GM19372 (cell line): ENCODE data around the gene SNAP25.

Experiments used
- ATAC-seq: cut with Tn5 transposase; IDR thresholded peaks from one replicate; pipeline ENCODE4 v1.9.1; 2021; ENCODE audit warnings: mild to moderate bottlenecking, low read depth, moderate library complexity; ENCODE audit not compliant: unreplicated experiment

Gene SNAP25

DNA sequence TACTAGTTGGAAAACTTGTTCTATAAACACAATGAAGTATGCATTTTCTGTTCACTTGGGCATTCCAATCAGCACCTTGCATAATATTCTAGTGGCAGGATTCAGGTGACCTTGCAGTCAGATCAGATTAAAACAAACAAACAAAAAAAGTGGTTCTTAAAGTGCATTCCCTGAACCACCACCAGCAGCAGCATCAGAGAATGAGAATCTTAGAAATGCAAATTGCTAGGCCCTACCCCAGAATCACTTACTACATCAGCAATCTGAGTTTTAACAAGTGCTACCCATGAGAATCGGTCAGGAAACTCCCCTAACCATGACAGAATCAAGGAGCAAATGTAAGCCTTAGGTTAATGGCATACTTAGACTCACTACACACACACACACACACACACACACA is 41.7 kb downstream of the SNAP25 start:
- no peak for ATAC-seq

DNA sequence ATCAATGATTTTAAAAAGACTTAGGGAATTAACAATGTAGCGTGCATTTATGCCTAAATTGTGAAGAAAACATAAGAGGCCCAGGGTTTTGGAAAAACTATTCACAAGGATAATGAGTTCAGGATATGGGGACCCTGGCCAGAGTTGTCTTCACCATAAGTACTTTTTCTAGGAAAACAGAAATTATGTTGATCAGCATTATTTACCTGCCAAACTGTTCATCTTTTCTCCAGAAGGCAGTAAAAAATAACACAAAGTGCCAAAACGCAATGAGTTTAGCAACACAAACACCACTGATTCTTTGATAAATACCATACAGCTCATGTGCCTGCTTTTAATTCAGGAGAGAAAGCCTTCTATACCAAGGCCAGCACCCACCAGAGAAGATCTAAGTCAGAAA is 43.1 kb downstream of the SNAP25 start:
- ATAC-seq, result no peak

DNA sequence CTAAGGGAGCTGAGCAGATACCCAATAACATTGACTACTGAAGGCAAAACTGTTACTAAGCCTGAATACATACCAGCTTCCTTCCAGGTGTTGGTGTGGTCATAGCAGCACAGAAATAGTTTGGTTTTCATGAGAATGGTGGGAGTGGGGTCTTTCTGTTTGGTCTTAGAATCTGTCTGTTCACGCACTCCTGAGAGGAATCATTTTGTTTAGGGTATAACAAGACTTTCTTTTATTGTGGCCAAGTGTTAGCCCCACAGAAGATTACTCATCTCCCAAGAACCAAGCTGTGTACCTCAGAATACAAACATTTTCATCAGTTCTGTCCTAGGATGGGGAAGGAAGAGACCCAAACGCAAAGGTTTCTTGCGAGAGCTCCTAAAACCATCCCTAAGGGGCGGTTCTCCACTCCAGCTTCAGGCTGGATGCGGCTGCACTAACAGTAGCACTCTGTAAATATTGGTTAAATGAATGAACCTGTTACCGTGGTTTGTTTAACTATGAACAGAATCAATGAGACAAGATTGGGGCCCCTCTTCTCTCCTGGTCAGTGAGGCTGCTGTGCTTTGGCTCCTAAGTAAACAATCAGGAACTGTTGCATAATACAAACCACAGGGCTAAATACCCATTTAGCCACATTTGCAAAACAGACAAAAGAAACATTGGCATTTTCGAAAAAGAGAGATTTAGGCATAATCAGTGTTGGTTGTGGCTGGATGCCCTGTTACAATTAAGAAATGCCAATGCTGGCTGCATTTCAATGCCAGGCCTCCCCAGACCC is 44.9 kb downstream of the SNAP25 start:
- no peak for ATAC-seq

DNA sequence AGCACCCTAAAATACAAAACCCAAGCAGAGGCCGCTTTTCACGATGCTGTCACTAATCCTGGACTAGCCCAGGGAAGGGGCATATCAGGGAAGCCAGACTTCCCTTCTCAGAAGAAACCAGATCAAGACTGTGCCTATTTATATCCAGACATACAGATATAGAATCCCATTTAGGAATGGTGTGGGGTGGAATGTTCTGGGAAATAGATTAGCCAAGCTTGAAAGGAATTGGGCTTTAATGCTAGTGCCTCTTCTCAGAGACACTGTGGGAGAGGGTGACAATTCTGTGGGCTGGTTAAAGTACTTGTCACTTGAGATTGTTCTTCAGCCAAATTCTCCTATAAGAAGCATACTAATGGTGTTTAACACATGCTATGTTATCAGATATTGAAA is 45.5 kb downstream of the SNAP25 start:
- no peak for ATAC-seq

DNA sequence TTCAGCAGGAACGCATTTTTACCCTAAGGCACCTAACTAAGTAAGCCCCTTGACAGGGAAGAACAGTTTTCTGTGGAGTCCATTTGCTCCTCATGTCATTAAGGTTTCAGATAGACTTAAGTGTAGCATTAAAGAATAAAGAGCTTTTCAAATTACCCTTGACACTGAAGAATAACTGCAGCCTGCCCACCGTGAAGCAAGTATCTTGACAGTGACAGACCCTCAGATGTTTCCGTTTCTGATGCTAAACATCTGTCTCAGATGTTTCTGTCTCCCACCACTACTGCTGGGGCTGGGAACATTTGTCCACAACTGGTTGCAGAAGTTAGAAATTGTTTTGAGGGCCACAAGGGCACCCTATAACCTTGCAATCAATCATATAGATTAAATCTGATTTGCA is 50.0 kb downstream of the SNAP25 start:
- ATAC-seq, result no peak

DNA sequence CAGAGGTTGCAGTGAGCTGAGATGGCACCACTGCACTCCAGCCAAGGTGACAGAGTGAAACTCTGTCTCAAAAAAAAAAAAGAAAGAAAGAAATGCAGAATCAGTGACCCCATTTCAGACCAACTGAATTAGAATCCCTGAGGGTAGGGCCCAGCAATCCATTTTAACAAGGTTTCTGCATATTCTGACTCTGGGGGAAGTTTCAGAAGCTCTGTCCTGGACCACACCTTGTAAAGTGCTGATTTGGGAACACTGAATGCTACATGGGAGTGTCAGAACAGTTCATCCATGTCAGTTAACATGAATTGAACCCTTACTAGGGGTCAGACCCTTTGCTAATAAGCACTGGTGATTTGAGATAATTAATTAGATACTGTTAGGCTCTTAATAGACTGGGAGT is 52.0 kb downstream of the SNAP25 start:
- no peak for ATAC-seq

DNA sequence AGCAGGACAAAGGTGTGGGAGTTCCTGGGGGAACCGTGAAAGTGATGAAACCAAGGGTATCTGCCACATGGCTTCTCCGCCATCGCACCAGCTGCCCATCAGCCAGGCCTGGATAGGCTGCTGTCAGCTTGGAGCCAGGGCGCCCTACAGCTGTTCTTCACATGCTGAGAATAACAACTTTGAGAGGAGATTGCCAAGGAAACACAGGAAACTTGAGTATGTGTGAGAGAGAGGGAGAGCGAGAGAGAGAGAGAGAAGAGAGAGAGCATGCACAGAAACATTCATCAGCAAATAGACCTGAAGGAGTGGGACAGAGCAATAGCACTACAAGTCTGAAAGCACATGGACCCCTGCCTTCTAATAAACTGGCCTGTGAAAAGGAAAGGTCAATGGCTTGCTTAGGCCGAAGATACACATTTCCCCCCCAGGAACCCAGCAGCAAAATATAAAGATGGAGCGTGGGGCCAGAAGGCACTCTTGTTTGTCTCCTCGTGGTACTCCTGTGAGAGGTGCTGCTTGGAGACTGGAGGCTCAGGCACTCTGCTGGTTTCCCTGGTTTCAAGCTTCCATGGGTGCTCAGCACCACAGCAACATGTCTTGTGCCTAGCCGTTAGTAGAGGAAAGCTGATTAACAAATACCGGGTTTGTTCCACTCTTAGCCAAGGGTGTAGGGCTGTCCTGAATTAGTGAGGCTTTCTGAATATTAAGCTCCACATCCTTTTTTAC is 53.0 kb downstream of the SNAP25 start:
- ATAC-seq, result no peak

DNA sequence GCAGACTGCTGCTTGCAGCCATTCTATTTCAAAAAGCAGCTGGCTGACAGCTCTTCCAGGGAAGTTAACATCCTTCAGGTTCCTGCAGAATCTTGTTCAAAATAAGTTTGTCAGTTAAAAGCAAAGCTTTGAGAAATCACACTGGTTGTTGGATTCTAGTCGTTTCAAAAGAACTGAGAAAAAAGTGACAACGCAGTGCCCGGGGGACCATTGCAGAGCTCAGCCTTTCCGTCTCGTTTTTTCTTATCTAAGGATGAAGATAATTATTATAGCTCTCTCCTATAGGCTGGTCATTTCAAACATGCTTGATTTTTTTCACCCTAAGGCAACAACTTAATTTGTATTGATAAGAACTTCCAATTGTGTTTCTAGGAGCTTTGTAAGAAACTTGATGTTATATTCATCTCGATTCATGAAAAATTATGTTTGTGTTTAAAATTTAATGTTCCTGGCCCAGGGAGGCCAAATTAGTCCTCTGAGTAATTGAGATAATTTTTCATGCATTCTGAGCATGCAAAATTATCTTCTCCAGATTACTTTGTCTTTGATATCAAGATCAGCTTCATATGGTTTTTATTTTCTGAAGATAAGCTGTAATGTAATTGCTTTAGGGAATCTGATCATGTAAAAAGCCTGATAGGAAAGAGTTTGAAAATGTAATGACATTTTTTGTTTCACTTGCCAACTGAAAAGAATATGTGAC is 58.4 kb downstream of the SNAP25 start:
- no peak for ATAC-seq

DNA sequence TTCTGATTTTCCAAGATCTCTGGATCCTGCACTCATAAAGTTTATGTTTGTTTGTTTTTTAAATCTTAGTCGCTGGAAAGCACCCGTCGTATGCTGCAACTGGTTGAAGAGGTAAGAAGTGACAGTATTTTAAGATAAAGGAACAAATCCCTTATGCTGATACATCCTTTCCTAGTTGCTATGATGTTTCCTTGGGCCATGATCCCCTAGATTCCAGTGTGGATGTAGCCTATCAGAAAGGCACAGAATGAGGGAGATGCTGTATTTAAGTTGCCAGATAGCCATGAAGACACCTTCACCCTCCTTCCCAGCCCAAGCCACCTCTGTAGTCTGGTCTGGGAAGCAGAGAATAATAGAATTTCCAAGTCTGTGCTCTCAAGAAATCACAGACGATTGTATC is 59.0 kb downstream of the SNAP25 start:
- no peak for ATAC-seq

DNA sequence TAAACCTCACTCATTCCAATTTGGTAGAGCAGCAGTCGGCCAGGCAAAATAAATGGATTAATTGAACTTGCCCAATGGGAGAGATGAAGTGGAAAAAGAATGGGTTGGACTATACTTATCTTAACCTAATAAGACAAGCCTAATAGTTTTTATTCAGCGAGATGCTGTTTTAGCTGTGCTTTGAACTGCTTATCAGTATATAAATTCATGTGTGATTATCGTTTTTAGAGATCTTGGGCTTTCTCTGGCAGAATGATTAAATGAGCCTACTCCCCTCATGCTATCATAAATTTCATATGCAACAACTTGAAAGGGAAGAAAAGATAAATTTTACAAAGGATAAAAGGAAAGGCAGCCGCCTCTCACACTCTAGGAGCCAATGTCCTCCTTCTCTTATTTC is 59.8 kb downstream of the SNAP25 start:
- ATAC-seq, result no peak

DNA sequence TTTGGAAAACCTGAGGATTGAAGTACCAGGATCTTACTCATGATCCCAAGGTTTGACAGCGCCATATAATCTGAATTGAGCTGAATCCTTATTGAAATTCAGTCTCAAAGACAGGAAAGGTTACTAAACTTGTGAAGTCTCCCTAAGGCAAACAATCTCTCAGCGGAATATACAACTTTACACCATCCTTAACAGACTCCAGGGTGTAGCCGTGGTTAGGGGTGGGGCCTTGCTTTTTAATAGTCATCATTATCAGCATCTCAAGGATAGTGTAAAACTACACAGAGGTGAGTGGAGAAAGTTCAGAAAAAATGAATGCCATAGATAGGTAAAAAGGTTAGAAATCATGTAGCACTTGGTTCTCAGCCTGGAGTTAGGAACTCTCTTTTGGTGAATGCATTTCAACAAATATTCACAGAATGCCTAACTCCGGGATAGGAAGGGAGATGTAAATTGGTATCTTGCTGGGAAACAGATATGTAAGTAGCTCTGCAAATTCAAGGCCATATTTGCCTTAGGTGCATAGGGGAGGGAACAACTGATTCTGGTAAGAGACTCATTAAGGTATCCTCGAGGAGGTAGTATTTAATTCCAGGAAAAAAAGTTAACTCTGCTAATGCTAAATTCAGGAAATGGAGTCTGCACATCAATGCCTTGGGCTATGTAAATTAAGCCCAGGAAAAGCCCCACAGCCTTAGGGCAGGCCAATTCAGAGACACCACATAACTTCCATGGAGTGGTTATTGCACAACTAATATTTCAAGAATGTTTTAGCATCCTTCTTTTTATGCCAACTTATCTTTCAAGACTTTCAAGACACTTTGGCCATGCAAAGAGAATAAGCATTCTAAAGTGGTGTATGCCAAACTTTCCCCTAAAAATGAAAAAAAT is 61.6 kb downstream of the SNAP25 start:
- ATAC-seq, result no peak

DNA sequence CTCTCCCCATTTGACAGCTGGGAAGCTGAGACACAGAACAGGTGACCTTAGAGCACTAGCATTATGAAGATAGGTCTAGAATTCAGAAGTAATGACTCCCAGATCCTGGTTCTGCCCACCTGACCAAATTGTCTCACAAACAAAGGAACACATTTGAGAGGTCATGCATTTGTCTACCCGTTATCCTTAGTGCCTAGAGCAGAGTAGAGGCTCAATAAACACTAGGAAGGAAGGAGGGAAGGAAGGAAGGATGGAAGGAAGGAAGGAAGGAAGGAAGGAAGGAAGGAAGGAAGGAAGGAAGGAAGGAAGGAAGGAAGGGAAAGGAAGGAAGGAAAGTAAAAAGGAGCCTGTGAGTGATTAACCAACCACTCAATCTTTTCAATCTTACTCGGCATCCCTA is 63.3 kb downstream of the SNAP25 start:
- ATAC-seq, result no peak

DNA sequence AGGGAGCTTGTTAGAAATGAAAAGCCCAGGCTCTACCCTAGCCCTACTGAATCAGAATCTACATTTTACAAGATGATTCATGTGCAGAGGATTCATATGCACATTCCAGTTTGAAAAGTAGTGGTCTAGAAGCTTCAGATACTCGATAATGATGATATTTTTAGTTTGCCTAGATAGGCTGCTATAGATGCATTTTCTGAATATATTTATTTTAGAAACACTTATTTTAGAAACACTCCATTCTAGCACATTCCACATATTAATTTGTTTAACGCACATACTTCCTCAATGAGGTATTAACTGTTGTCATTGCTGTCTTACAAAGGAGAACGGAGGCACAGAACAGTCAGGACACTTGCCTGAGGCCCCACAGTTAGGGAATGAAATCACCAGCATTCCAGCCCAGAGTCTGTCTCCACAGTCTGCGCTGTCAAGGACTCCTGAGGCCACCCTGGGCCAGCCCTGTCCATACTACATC is 64.4 kb downstream of the SNAP25 start:
- no peak for ATAC-seq

DNA sequence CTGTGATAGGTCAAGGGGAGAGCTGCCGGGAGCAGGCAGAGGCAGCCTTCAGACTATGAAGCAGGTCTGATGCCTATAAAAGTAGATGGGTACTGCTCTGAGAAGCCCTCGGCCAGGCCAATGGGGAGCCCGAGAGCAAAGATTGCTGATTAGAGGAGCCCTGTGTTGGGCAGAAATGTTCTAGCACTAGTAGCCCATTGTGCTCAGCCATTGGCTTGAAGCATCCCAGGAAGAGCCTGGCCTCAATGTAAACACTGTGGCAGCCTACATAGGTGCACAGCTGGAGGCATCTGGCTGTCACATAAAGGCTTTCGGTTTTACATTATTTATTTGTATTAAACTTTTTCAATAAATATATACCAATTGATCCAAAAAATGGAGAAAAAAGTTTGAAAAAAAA is 67.7 kb downstream of the SNAP25 start:
- ATAC-seq, result no peak

DNA sequence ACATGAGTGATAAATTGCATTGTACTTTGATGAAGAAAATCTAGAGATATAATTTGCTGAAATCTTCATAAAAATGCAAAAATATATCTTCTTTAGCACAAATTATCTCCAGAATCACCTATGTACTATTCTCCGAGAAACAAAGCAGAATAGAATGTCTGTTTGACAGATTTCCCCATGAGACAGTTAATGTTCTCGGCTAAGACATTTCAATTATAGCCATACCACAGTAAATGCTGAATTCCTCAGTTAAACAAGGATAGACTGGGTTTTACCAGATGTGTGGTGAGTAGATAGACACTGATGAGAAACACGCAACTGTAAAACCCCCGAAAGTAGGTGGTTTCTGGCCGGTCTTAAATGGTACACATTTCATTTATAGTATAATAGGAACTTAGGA is 69.8 kb downstream of the SNAP25 start:
- ATAC-seq, result no peak

DNA sequence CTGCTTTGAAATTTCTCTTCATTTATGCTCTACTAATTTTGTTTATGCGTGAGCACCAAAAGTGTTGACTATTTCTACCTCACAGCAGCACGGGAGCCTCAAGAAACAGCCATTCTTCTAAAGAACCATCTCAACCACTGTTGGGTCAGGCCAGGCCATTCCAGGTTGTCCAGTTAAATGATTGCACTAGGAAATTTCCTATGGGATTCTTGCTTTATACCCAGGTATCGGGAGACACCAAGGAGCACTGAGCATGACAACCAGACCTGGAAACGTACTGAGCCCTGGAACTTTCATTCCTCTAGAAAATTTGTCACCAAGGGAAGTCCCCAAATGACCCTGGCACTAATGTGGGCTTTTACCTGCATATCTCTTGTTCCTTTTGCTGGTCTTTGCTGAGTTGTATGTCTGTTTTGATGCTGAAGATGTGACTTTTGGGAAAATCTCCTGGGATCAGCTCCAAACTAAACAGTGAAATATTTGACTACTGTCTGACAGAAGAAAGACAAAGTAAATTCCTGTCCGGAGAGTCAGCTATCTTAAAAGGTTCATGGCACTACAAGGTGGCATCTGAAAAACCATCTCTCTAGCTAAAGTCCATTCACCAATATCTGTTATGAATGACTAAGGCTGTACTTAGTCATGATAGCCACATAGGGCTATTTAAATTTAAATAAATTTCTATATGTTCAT is 70.5 kb downstream of the SNAP25 start:
- no peak for ATAC-seq

DNA sequence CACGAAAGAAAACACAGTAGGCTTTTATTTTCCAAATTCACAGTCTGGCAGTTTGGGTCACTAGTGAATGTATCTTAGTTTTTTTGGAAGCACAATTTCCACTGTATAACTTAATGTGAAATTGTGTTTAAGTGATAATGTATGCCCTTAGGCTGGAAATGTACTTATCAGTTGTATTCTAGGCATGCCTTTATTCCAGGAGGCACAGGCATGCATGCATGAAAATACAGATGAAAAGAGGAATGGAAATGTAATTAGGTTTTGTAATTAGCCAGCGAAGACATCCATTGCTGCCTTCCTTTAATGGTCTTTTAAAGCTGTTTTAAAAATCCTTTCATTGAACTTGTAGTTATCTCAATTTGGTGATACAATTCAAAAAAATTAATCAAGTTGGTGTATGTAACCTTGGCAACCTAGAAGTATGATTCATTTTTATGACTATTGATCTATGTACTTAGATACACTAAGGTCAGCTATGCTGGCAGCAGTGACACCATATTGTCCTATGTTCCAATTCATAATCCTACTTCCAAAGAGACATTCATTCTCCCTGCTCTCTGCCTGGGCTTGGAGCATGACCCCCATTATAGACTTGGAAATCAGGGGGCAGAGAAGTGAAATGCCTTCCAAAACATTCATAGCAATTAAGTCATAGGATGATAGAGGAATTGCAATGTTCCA is 73.1 kb downstream of the SNAP25 start:
- no peak for ATAC-seq

DNA sequence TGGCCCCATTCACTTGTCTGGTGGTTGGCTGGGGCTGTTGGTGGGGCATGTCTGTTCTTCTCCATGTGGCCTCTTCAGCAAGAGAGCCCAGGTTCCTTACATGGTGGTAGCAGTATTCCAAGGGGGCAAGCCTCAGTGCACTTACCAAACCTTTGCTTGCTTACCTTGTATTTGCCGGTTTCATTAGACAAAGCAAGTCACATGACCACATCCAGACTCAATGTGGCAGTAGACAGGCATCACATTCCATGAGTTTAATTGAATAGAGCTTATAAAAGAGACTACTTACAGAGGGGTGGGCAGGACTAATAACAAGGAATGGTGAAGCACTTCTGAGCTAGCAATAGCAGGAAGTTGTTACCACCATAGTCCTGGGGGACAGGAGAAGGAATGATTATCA is 78.6 kb downstream of the SNAP25 start:
- no peak for ATAC-seq

DNA sequence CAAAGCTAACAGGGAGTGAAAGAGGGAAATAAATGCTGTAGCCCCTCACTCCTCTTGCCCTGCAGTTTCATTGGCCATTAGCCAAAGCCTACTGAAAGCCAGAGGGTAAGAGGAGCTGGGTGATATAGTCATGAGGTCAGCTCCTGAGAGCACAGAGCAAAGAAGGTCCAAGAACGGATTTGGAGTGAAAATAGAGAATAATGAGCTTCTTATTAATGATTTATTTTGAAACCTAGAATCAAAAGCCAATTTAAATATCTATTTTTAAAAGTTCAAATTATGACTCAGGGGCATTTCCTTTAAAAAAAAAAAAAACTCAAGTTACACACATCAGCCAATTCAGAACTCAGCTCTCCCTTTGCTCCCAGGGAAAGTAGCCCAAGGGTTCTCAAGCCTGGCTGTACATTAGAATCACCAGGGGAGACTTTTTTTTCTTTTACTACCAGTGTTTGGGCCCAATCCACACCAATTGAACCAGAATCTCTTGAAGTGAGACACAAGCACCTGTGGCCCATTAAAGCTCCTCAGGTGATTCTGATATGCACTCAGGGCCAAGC is 79.1 kb downstream of the SNAP25 start:
- no peak for ATAC-seq
